GM19438 (cell line): ENCODE measurements around the gene SERPINE3.

Experiments used
- ATAC-seq: cut with Tn5 transposase; IDR thresholded peaks from one replicate; pipeline ENCODE4 v1.9.1; 2021; ENCODE audit warnings: low read depth; ENCODE audit not compliant: unreplicated experiment

The SERPINE3 gene

GRCh38 chr13:51327961-51328360, 11.5 kb upstream of the SERPINE3 start:
- no peak for ATAC-seq

- no peak for ATAC-seq
Observed at GRCh38 chr13:51328488-51328887, 11.0 kb upstream of the SERPINE3 start.

- ATAC-seq: no peak
Observed at GRCh38 chr13:51329606-51330005, 9.9 kb upstream of the SERPINE3 start.

GRCh38 chr13:51330791-51331190, 8.7 kb upstream of the SERPINE3 start:
- no peak for ATAC-seq

GRCh38 chr13:51331354-51331861, 8.1 kb upstream of the SERPINE3 start:
- no peak for ATAC-seq

GRCh38 chr13:51332566-51333361, 6.7 kb upstream of the SERPINE3 start:
- ATAC-seq: no peak

GRCh38 chr13:51333421-51333820, 6.1 kb upstream of the SERPINE3 start:
- no peak for ATAC-seq

GRCh38 chr13:51333826-51334225, 5.7 kb upstream of the SERPINE3 start:
- no peak for ATAC-seq

- no peak for ATAC-seq
Observed at GRCh38 chr13:51336746-51337145, 2.7 kb upstream of the SERPINE3 start.

GRCh38 chr13:51339952-51340732, 651 bp downstream of the SERPINE3 start:
- ATAC-seq: no peak

GRCh38 chr13:51341232-51341631, 1.7 kb downstream of the SERPINE3 start:
- ATAC-seq: no peak

GRCh38 chr13:51341791-51342190, 2.3 kb downstream of the SERPINE3 start:
- ATAC-seq: no peak

- no peak for ATAC-seq
Observed at GRCh38 chr13:51342706-51343105, 3.2 kb downstream of the SERPINE3 start.

- ATAC-seq: no peak
Observed at GRCh38 chr13:51343475-51343874, 4.0 kb downstream of the SERPINE3 start.

- ATAC-seq: no peak
Observed at GRCh38 chr13:51346397-51346796, 6.9 kb downstream of the SERPINE3 start.

GRCh38 chr13:51347099-51347498, 7.6 kb downstream of the SERPINE3 start:
- ATAC-seq: no peak

- ATAC-seq: no peak
Observed at GRCh38 chr13:51348069-51348967, 8.8 kb downstream of the SERPINE3 start.

- ATAC-seq: no peak
Observed at GRCh38 chr13:51349016-51349415, 9.5 kb downstream of the SERPINE3 start.

GRCh38 chr13:51355217-51355616, 15.7 kb downstream of the SERPINE3 start:
- no peak for ATAC-seq

- no peak for ATAC-seq
Observed at GRCh38 chr13:51357928-51358595, 18.6 kb downstream of the SERPINE3 start.
